Measurements from ENCODE around the gene TRNT1.

TRNT1 gene

GRCh38 chr3:3179407-3180094 lies 52.8 kb downstream of the TRNT1 start, which contains the start of gene CRBN:
CRBN (minus strand) TSS chr3:3179691; CDS start chr3:3179687, 4 bp downstream.
- DNase-seq = peak; percentile 90 to 93

- DNase-seq = no peak
Observed at GRCh38 chr3:3180456-3180855, 53.7 kb downstream of the TRNT1 start.

GRCh38 chr3:3184876-3185275 lies 58.1 kb downstream of the TRNT1 start:
- DNase-seq = peak; percentile 51 to 62

GRCh38 chr3:3189102-3189727 lies 62.5 kb downstream of the TRNT1 start:
- DNase-seq = no peak

- DNase-seq = no peak
Observed at GRCh38 chr3:3189961-3190360, 63.2 kb downstream of the TRNT1 start.

- no peak for DNase-seq
Observed at GRCh38 chr3:3191675-3192285, 65.0 kb downstream of the TRNT1 start.

- DNase-seq = no peak
Observed at GRCh38 chr3:3192286-3192675, 65.5 kb downstream of the TRNT1 start.

- peak; percentile 54 to 73 for DNase-seq
Observed at GRCh38 chr3:3194861-3195260, 68.1 kb downstream of the TRNT1 start.

- peak; percentile 43 to 53 for DNase-seq
Observed at GRCh38 chr3:3196148-3196861, 69.6 kb downstream of the TRNT1 start.
